Karpas-422 (cell line): ENCODE measurements around the gene INTS1. TPM values are rescaled to one million over a fixed set of nuclear protein-coding genes. Genes with fewer than 3 reads are reported as not detected.

Experiments
- DNase-seq: peaks from one replicate; pipeline ENCODE4 v3.0.0-alpha.2; 2015
- H2AFZ ChIP-seq: fragments of 200-600 bp; sonication (generic); 2 replicates; pipeline ENCODE4 v1.6.1; 2014; ENCODE audit warnings: antibody characterized with exemption, low read length, mixed read lengths
- H3K27ac ChIP-seq: fragments of 200-600 bp; sonication (generic); 2 replicates; pipeline ENCODE4 v1.5.1; 2014; ENCODE audit warnings: mild to moderate bottlenecking, low read length, moderate library complexity
- H3K27me3 ChIP-seq: fragments of 200-600 bp; sonication (generic); 2 replicates; pipeline ENCODE4 v1.6.1; 2014; ENCODE audit warnings: low read length, mixed read lengths
- H3K36me3 ChIP-seq: fragments of 200-600 bp; sonication (generic); 2 replicates; pipeline ENCODE4 v1.6.1; 2014; ENCODE audit warnings: low read length, mixed read lengths; ENCODE audit not compliant: insufficient read depth
- H3K4me1 ChIP-seq: fragments of 200-600 bp; sonication (generic); 2 replicates; pipeline ENCODE4 v1.6.1; 2014; ENCODE audit warnings: mild to moderate bottlenecking, low read length, mixed read lengths
- H3K4me2 ChIP-seq: fragments of 200-600 bp; sonication (generic); 2 replicates; pipeline ENCODE4 v1.6.1; 2014; ENCODE audit warnings: low read length, low read depth, mild to moderate bottlenecking; ENCODE audit not compliant: poor library complexity, severe bottlenecking
- H3K4me3 ChIP-seq: fragments of 200-600 bp; sonication (generic); 2 replicates; pipeline ENCODE4 v1.5.1; 2014; ENCODE audit warnings: mild to moderate bottlenecking, antibody characterized with exemption, low read length, mixed read lengths
- H3K79me2 ChIP-seq: fragments of 200-600 bp; sonication (generic); 2 replicates; pipeline ENCODE4 v1.6.1; 2014; ENCODE audit warnings: mild to moderate bottlenecking, low read length, mixed read lengths
- H3K9ac ChIP-seq: fragments of 200-600 bp; sonication (generic); 2 replicates; pipeline ENCODE4 v1.6.0; 2014; ENCODE audit warnings: low read length
- H3K9me2 ChIP-seq: fragments of 200-600 bp; sonication (generic), shearing (Covaris generic); replicated peaks from 2 replicates; pipeline ENCODE4 v1.6.0; 2014; ENCODE audit warnings: mild to moderate bottlenecking, low read length, moderate library complexity; ENCODE audit not compliant: insufficient read depth
- H3K9me3 ChIP-seq: fragments of 300-700, 200-600 bp; sonication (generic); 2 replicates; pipeline ENCODE4 v1.6.1; 2014; ENCODE audit warnings: low read length, mixed read lengths
- H4K20me1 ChIP-seq: fragments of 200-600 bp; sonication (generic); 2 replicates; pipeline ENCODE4 v1.6.1; 2014; ENCODE audit warnings: mild to moderate bottlenecking, antibody characterized with exemption, low read length, low read depth; ENCODE audit not compliant: insufficient read depth
- total RNA-seq: library from RNA; depleted of rRNA; stranded (reverse); fragments of >200 nt; shearing (Covaris generic); gene quantifications from 2 replicates; pipeline ENCODE4 v1.2.3, GENCODE V29; 2014; ENCODE audit warnings: low replicate concordance

Gene INTS1
- total RNA-seq, 1 experiment from 2014 or later, result 25.7 TPM

GRCh38 chr7:1500064-1500807 lies 4.0 kb downstream of the INTS1 start:
- no peaks in the 10 kb centered on the region for H3K36me3 ChIP-seq
- no peaks in the 10 kb centered on the region for H3K27me3 ChIP-seq
- peaks cover 22% of the 10 kb centered on the region for H3K4me1 ChIP-seq
- H3K9me2 ChIP-seq, result no peaks in the 10 kb centered on the region
- H2AFZ ChIP-seq, result no peak overlapping the region
- H3K27ac ChIP-seq, result no peak overlapping the region
- DNase-seq, result no peak
- no peak overlapping the region for H3K9ac ChIP-seq
- H3K9me3 ChIP-seq, result no peaks in the 10 kb centered on the region
- peaks cover 19% of the 10 kb centered on the region for H4K20me1 ChIP-seq
- H3K4me3 ChIP-seq, result no peak overlapping the region
- H3K4me2 ChIP-seq, result no peak overlapping the region
- H3K79me2 ChIP-seq, result peaks cover 29% of the 10 kb centered on the region

GRCh38 chr7:1499367-1500029 lies 4.7 kb downstream of the INTS1 start:
- no peak overlapping the region for H2AFZ ChIP-seq

GRCh38 chr7:1498370-1499305 lies 5.6 kb downstream of the INTS1 start:
- Histone ChIP-seq H3K9ac (no peak overlapping the region), H2AFZ (no peak overlapping the region), H3K36me3 (no peaks in the 10 kb centered on the region; the same call in 1 of the 2 replicates), H3K27ac (no peak overlapping the region), H3K27me3 (no peaks in the 10 kb centered on the region), H3K9me3 (no peaks in the 10 kb centered on the region), H3K79me2 (peaks cover 24% of the 10 kb centered on the region), H3K4me3 (no peak overlapping the region), H3K4me1 (peaks cover 19% of the 10 kb centered on the region), H3K4me2 (no peak overlapping the region), H3K9me2 (no peaks in the 10 kb centered on the region), H4K20me1 (peaks cover 16% of the 10 kb centered on the region)
- no peak for DNase-seq

More at GRCh38 chr7:1499367-1500029, 4.7 kb downstream of the INTS1 start:
- Histone ChIP-seq H4K20me1 (peaks cover 19% of the 10 kb centered on the region), H3K79me2 (peaks cover 29% of the 10 kb centered on the region), H3K9ac (no peak overlapping the region), H3K9me3 (no peaks in the 10 kb centered on the region), H3K36me3 (no peaks in the 10 kb centered on the region; the same call in 1 of the 2 replicates), H3K27ac (no peak overlapping the region), H3K4me2 (no peak overlapping the region), H3K4me3 (no peak overlapping the region), H3K27me3 (no peaks in the 10 kb centered on the region), H3K9me2 (no peaks in the 10 kb centered on the region), H3K4me1 (peaks cover 19% of the 10 kb centered on the region)
- no peak for DNase-seq

- peaks cover 4% of the 10 kb centered on the region; the same call in 1 of the 2 replicates for H4K20me1 ChIP-seq
- no peaks in the 10 kb centered on the region for H3K27me3 ChIP-seq
- H2AFZ ChIP-seq, result no peak overlapping the region
- DNase-seq, result no peak
- H3K27ac ChIP-seq, result no peak overlapping the region
- H3K79me2 ChIP-seq, result peaks cover 12% of the 10 kb centered on the region
- H3K9me2 ChIP-seq, result no peaks in the 10 kb centered on the region
- H3K4me3 ChIP-seq, result no peak overlapping the region
- peaks cover 8% of the 10 kb centered on the region for H3K4me1 ChIP-seq
- no peak overlapping the region for H3K9ac ChIP-seq
- no peaks in the 10 kb centered on the region; the same call in 1 of the 2 replicates for H3K36me3 ChIP-seq
- H3K9me3 ChIP-seq, result no peaks in the 10 kb centered on the region
- H3K4me2 ChIP-seq, result no peak overlapping the region
Observed at GRCh38 chr7:1497293-1497927, 6.8 kb downstream of the INTS1 start.

GRCh38 chr7:1496531-1497292 lies 7.5 kb downstream of the INTS1 start:
- Histone ChIP-seq H3K79me2 (peaks cover 5% of the 10 kb centered on the region; the same call in 1 of the 2 replicates), H4K20me1 (no peaks in the 10 kb centered on the region), H3K4me3 (no peak overlapping the region), H3K9ac (no peak overlapping the region), H3K4me2 (no peak overlapping the region), H3K27ac (no peak overlapping the region), H3K4me1 (peaks cover 1% of the 10 kb centered on the region), H2AFZ (no peak overlapping the region), H3K9me2 (no peaks in the 10 kb centered on the region), H3K36me3 (no peaks in the 10 kb centered on the region; the same call in 1 of the 2 replicates), H3K27me3 (no peaks in the 10 kb centered on the region), H3K9me3 (no peaks in the 10 kb centered on the region)
- DNase-seq, result no peak

GRCh38 chr7:1495564-1496242 lies 8.5 kb downstream of the INTS1 start:
- H3K79me2 ChIP-seq, result no peaks in the 10 kb centered on the region
- no peak overlapping the region for H3K4me2 ChIP-seq
- no peaks in the 10 kb centered on the region for H4K20me1 ChIP-seq
- H3K4me3 ChIP-seq, result no peak overlapping the region
- no peaks in the 10 kb centered on the region for H3K27me3 ChIP-seq
- H3K9me2 ChIP-seq, result no peaks in the 10 kb centered on the region
- no peaks in the 10 kb centered on the region for H3K4me1 ChIP-seq
- no peak overlapping the region for H3K9ac ChIP-seq
- no peak for DNase-seq
- H3K27ac ChIP-seq, result no peak overlapping the region
- H3K9me3 ChIP-seq, result no peaks in the 10 kb centered on the region
- no peak overlapping the region for H2AFZ ChIP-seq
- H3K36me3 ChIP-seq, result no peaks in the 10 kb centered on the region; the same call in none of the 2 replicates
